Ovary (tissue), 9 donors: ENCODE measurements around the gene RASA3. TPM values are rescaled to one million over a fixed set of nuclear protein-coding genes. Genes with fewer than 3 reads are reported as not detected.

Experiments used
- DNase-seq, 5 donors: peaks; one replicate each; pipeline ENCODE4 v3.0.0-alpha.2; 2019 to 2020
- H3K27ac ChIP-seq, 2 donors: fragments of 200-600 bp; one replicate each; pipeline versions ENCODE4 v1.5.1 to v1.8.0; 2019 to 2022
- H3K27me3 ChIP-seq: fragments of 200-600 bp; one replicate; pipeline ENCODE4 v1.8.0; 2022
- H3K36me3 ChIP-seq: fragments of 200-600 bp; sonication (generic); one replicate; pipeline ENCODE4 v1.5.1; 2019
- H3K4me1 ChIP-seq: one replicate; pipeline ENCODE4 v1.8.1; 2013; ENCODE audit warnings: mild to moderate bottlenecking, moderate library complexity; ENCODE audit not compliant: insufficient read depth
- H3K4me3 ChIP-seq: fragments of 200-600 bp; sonication (generic); one replicate; pipeline ENCODE4 v1.5.1; 2017
- H3K9me3 ChIP-seq, 2 donors: fragments of 200-600 bp in 1 of 2; sonication (generic) in 1 of 2; one replicate each; pipeline versions ENCODE4 v1.5.1 to v1.8.1; 2013 to 2019; ENCODE audit warnings: mild to moderate bottlenecking in 1 of 2, moderate library complexity in 1 of 2
- CTCF ChIP-seq, 3 donors: fragments of 450-650 bp in 2 of 3; fragments of 200-600 bp in 1 of 3; IDR thresholded peaks; one replicate each; pipeline versions ENCODE4 v1.5.1 to v1.8.0; 2016 to 2022; ENCODE audit warnings: antibody characterized with exemption in 3 of 3, mild to moderate bottlenecking in 1 of 3
- EP300 ChIP-seq: sonication (generic); formaldehyde crosslinking; IDR thresholded peaks from one replicate; pipeline ENCODE4 v1.6.1; 2017; ENCODE audit warnings: antibody characterized with exemption
- POLR2A ChIP-seq: fragments of 450-650 bp; IDR thresholded peaks from one replicate; pipeline ENCODE4 v1.6.1; 2017; ENCODE audit warnings: antibody characterized with exemption, mild to moderate bottlenecking, moderate library complexity
- WGBS, 3 donors: extraction: QIAGEN DNeasy Blood & Tissue Kit in 1 of 3; methylation state at CpG; one replicate each; pipeline versions ENCODE4 v1.1.5 to v1.1.7; 2013 to 2017; 5-methylcytosine and 5-hydroxymethylcytosine counted together
- intact Hi-C, 4 donors: fragments of 100-400 bp; cut with DNase I; formaldehyde crosslinking; loops; one replicate each; pipeline versions ENCODE4 v1.11.0 to v1.15.1; 2022 to 2023
- polyA plus RNA-seq, 2 donors: library from polyadenylated mRNA; stranded (reverse); fragments of 200-250 nt in 1 of 2; fragments of 350-450 nt in 1 of 2; fragmentation: Illumina TruSeq in 1 of 2; extraction: RNeasy Lipid Tissue Mini Kit (QIAGEN cat#74804) in 1 of 2; gene quantifications; one replicate each; pipeline ENCODE4 v1.2.3, GENCODE V29; 2013 to 2014
- total RNA-seq, 7 donors: library from RNA; depleted of rRNA in 2 of 7; stranded (reverse); fragments of >200 nt in 2 of 7; fragmentation: NEBNext Ultra II Directional in 3 of 7; extraction: Animal tissue kit (Norgen Biotek cat#: 25700) in 3 of 7; gene quantifications; one replicate each; pipeline versions ENCODE4 v1.1.0 to v1.2.4, GENCODE V29; 2016 to 2023
- donor health status: DM: no; HTN: no; CAD: no; lungs with moderate emphysema.
- donor health status: DM: no; HTN: no; CAD: no.
- donor health status: Bipolar disorder and iron deficiency.
- donor health status: DM: yes; HTN: yes; CAD: no.
- donor health status: DM: no; HTN: no; CAD: no.
- donor health status: DM: yes; HTN: yes; CAD: no.

Gene RASA3
- total and polyA plus RNA-seq, 9 donors, result 5.4 to 16.9 (median 9.4) TPM

- DNase-seq, result no peak
Observed at GRCh38 chr13:114023716-114024602, 108.5 kb downstream of the RASA3 start.

GRCh38 chr13:114022876-114023275, 109.5 kb downstream of the RASA3 start:
- H3K27me3 ChIP-seq, result no peaks in the 10 kb centered on the region
- no peak for TF ChIP-seq POLR2A
- TF ChIP-seq CTCF (IDR thresholded peaks at IDR 0.05), result no peak
- TF ChIP-seq EP300, result no peak
- H3K4me1 ChIP-seq, result peaks cover 13% of the 10 kb centered on the region
- H3K4me3 ChIP-seq, result no peak overlapping the region
- no peaks in the 10 kb centered on the region for H3K9me3 ChIP-seq
- 91 to 95% (median 92%) methylated on average over 12 of the region's 12 CpGs for WGBS, 3 donors
- DNase-seq, result no peak
- no peaks in the 10 kb centered on the region for H3K36me3 ChIP-seq
- intact Hi-C loops, result no loop called here
- no peak overlapping the region for H3K27ac ChIP-seq

More at GRCh38 chr13:114023716-114024602, 108.5 kb downstream of the RASA3 start:
- intact Hi-C loops, result no loop called here
- H3K4me3 ChIP-seq, result no peak overlapping the region
- H3K36me3 ChIP-seq, result no peaks in the 10 kb centered on the region
- H3K27me3 ChIP-seq, result no peaks in the 10 kb centered on the region
- no peaks in the 10 kb centered on the region for H3K9me3 ChIP-seq
- no peak for TF ChIP-seq CTCF (IDR thresholded peaks at IDR 0.05)
- H3K4me1 ChIP-seq, result peaks cover 13% of the 10 kb centered on the region
- WGBS, 3 donors, result 96 to 97% (median 96%) methylated on average over 35 of the region's 35 CpGs
- H3K27ac ChIP-seq, result no peak overlapping the region

- H3K9me3 ChIP-seq, result no peaks in the 10 kb centered on the region
- TF ChIP-seq EP300 (no peak), POLR2A (no peak), CTCF (IDR thresholded peaks at IDR 0.05) (no peak)
- H3K4me1 ChIP-seq, result peaks cover 11% of the 10 kb centered on the region
- no peaks in the 10 kb centered on the region for H3K36me3 ChIP-seq
- no peaks in the 10 kb centered on the region for H3K27me3 ChIP-seq
- no peak overlapping the region for H3K4me3 ChIP-seq
- WGBS, 3 donors, result 86 to 95% (median 87%) methylated on average over 9 of the region's 9 CpGs
- DNase-seq, result no peak
- intact Hi-C loops, result no loop called here
- no peak overlapping the region for H3K27ac ChIP-seq
Observed at GRCh38 chr13:114022309-114022669, 110.1 kb downstream of the RASA3 start.

GRCh38 chr13:114021464-114022308, 110.7 kb downstream of the RASA3 start:
- Histone ChIP-seq H3K36me3 (no peaks in the 10 kb centered on the region), H3K27me3 (no peaks in the 10 kb centered on the region), H3K4me1 (peaks cover 10% of the 10 kb centered on the region), H3K4me3 (no peak overlapping the region), H3K27ac (no peak overlapping the region), H3K9me3 (no peaks in the 10 kb centered on the region)
- no peak for DNase-seq
- intact Hi-C loops, result no loop called here
- TF ChIP-seq EP300 (no peak), POLR2A (no peak), CTCF (IDR thresholded peaks at IDR 0.05) (no peak)
- 88 to 95% (median 93%) methylated on average over 25 of the region's 25 CpGs for WGBS, 3 donors
